Ectodermal cell (in vitro differentiated cells): ENCODE data around the gene INTS3. TPM values are rescaled to one million over a fixed set of nuclear protein-coding genes. Genes with fewer than 3 reads are reported as not detected.
A peak's percentile ranks its signal among the peaks of the same experiment; 100 is the strongest.

ENCODE experiments used
- H3K27ac ChIP-seq: 2 replicates; pipeline ENCODE4 v1.7.0; 2013; ENCODE audit warnings: mild to moderate bottlenecking, low read depth, low read length; ENCODE audit not compliant: insufficient read depth, poor library complexity, severe bottlenecking
- H3K27me3 ChIP-seq: 2 replicates; pipeline ENCODE4 v1.7.0; 2013; ENCODE audit warnings: mild to moderate bottlenecking, low read length; ENCODE audit not compliant: insufficient read depth, control insufficient read depth, poor library complexity, severe bottlenecking
- H3K36me3 ChIP-seq: one replicate; pipeline ENCODE4 v1.7.0; 2013; ENCODE audit warnings: low read length; ENCODE audit not compliant: control insufficient read depth, insufficient read depth
- H3K4me1 ChIP-seq: one replicate; pipeline ENCODE4 v1.7.0; 2013; ENCODE audit warnings: low read length; ENCODE audit not compliant: control insufficient read depth, insufficient read depth
- H3K4me3 ChIP-seq: 2 replicates; pipeline ENCODE4 v1.7.0; 2013; ENCODE audit warnings: low read depth, low read length, control low read depth; ENCODE audit not compliant: insufficient read depth
- H3K9me3 ChIP-seq: 2 replicates; pipeline ENCODE4 v1.7.0; 2013; ENCODE audit warnings: mild to moderate bottlenecking, low read length, moderate library complexity; ENCODE audit not compliant: control insufficient read depth
- WGBS, 2 experiments: methylation state at CpG; one replicate each; pipeline ENCODE4 v1.1.7; 2013; ENCODE audit warnings: missing lambda C conversion rate in 2 of 2; 5-methylcytosine and 5-hydroxymethylcytosine counted together
- polyA plus RNA-seq, 4 experiments: library from polyadenylated mRNA; stranded (reverse); fragments of 50-300 nt; gene quantifications; one replicate each; pipeline ENCODE4 v1.2.3, GENCODE V29; 2013

INTS3 gene, protein sequence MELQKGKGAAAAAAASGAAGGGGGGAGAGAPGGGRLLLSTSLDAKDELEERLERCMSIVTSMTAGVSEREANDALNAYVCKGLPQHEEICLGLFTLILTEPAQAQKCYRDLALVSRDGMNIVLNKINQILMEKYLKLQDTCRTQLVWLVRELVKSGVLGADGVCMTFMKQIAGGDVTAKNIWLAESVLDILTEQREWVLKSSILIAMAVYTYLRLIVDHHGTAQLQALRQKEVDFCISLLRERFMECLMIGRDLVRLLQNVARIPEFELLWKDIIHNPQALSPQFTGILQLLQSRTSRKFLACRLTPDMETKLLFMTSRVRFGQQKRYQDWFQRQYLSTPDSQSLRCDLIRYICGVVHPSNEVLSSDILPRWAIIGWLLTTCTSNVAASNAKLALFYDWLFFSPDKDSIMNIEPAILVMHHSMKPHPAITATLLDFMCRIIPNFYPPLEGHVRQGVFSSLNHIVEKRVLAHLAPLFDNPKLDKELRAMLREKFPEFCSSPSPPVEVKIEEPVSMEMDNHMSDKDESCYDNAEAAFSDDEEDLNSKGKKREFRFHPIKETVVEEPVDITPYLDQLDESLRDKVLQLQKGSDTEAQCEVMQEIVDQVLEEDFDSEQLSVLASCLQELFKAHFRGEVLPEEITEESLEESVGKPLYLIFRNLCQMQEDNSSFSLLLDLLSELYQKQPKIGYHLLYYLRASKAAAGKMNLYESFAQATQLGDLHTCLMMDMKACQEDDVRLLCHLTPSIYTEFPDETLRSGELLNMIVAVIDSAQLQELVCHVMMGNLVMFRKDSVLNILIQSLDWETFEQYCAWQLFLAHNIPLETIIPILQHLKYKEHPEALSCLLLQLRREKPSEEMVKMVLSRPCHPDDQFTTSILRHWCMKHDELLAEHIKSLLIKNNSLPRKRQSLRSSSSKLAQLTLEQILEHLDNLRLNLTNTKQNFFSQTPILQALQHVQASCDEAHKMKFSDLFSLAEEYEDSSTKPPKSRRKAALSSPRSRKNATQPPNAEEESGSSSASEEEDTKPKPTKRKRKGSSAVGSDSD
- 82.7 TPM for polyA plus RNA-seq (2013, experiment 1 of 4)
- polyA plus RNA-seq (2013, experiment 2 of 4) = 82.9 TPM
- polyA plus RNA-seq (2013, experiment 3 of 4) = 67.3 TPM
- polyA plus RNA-seq (2013, experiment 4 of 4) = 75.3 TPM

DNA sequence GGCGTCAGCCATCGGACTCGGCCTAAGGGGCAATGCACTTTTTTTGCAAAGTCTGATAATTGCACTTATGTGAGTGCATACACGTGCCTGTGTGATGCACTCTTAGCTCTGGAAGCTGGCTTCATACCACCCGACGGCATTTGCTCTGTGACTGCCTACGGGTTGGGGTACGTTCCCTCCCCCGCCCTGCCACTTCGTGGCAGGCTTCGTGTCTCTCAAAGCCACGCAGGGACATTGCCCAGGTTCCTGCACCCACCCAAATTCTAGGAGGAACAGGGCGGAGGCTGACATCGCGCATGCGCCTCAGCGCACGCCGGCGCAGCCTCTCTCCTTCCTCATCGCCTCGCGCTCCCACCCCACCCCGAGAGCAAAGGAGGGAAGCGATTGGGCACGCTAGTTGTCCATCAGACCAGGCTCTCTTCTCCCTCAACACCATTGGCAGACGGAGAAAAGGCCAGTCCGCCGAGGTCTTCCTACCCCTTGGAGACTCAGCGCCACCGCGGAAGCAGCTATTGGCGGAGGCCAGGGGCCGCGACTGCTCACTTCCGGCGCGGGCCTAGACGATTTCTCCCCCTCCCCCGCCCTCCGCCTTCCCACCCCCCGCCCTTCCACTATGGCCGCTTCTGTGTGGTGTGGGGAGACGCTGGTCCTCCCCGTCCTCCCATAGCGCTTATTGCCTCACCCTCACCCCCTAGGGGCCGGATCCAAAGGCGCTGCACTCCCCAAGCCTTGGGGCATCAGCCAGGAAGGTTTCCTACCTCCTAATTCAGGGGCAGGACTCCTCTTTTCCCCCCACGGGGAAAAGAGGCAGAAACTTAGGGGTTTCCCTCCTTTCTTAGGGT lies at the start of gene INTS3:
Gene INTS3, plus strand, starts transcription at position 588 of the 842 bp plus-strand sequence. CDS start 585 bp downstream, outside the sequence.
- peak within 1 kb of the TSS; percentile 73 for H3K4me3 ChIP-seq
- no peaks in the 10 kb centered on the region for H3K9me3 ChIP-seq
- H3K4me1 ChIP-seq = peaks cover 9% of the 10 kb centered on the region
- 2 to 3% methylated on average over 42 to 46 of the region's 49 CpGs for WGBS, 2 experiments
- H3K27ac ChIP-seq = peak within 1 kb of the TSS; percentile 4
- no peaks in the 10 kb centered on the region for H3K27me3 ChIP-seq
- H3K36me3 ChIP-seq = no peaks in the 10 kb centered on the region

- H3K27ac ChIP-seq = no peak within 1 kb of the TSS
- H3K27me3 ChIP-seq = peaks cover 48% of the 10 kb centered on the region
- H3K4me1 ChIP-seq = no peaks in the 10 kb centered on the region
- 1% methylated on average over 78 of the region's 78 CpGs for WGBS, 2 experiments
- peak within 1 kb of the TSS; percentile 38 for H3K4me3 ChIP-seq
- no peaks in the 10 kb centered on the region for H3K36me3 ChIP-seq
- H3K9me3 ChIP-seq = no peaks in the 10 kb centered on the region
Measured at GRCh38 chr1:153678519-153679336, 49.1 kb upstream of the INTS3 start, which contains the start of gene NPR1. TSS of gene NPR1 (plus strand) at chr1:153678688. CDS start at chr1:153679109, 421 bp downstream.

DNA sequence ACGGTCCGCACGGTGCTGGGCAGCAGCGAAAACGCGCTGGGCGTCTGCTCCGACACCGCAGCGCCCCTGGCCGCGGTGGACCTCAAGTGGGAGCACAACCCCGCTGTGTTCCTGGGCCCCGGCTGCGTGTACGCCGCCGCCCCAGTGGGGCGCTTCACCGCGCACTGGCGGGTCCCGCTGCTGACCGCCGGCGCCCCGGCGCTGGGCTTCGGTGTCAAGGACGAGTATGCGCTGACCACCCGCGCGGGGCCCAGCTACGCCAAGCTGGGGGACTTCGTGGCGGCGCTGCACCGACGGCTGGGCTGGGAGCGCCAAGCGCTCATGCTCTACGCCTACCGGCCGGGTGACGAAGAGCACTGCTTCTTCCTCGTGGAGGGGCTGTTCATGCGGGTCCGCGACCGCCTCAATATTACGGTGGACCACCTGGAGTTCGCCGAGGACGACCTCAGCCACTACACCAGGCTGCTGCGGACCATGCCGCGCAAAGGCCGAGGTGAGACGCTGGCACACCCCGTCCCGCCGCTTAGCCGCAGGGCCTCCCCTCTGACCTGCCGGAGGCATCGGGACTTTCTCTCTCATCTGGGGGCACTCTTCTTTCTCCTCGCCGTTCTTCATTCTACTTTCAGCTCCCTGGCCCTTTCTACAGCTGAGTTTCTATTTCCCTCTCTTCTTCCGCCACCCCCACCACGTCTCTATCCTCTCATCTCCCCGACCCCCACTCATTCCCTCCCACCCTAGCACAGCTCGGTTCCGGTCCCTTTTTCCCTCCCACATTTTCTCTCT lies 48.3 kb upstream of the INTS3 start:
- H3K36me3 ChIP-seq = no peaks in the 10 kb centered on the region
- H3K27me3 ChIP-seq = peaks cover 48% of the 10 kb centered on the region
- peak overlapping the region; percentile 38 for H3K4me3 ChIP-seq
- H3K27ac ChIP-seq = no peak overlapping the region
- no peaks in the 10 kb centered on the region for H3K9me3 ChIP-seq
- no peaks in the 10 kb centered on the region for H3K4me1 ChIP-seq
- WGBS, 2 experiments = 1% methylated on average over 73 of the region's 73 CpGs

DNA sequence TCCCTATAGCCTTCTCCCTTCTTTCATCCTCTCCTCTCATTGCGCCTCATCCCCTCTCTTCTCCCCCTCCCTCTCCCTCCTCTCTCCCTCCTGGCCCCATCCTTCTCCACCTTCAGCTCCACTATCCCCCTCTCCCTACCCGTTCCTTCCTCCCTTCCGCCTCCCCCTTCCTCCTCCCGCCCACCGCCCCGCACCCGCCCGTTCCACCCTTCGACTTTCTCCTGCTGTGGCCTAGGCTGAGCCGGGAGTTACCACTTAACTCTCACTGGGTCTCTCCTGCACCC lies 47.8 kb upstream of the INTS3 start:
- H3K36me3 ChIP-seq = no peaks in the 10 kb centered on the region
- WGBS, 2 experiments = 4 to 6% methylated on average over 7 to 10 of the region's 10 CpGs
- no peak overlapping the region for H3K27ac ChIP-seq
- peaks cover 48% of the 10 kb centered on the region for H3K27me3 ChIP-seq
- H3K4me1 ChIP-seq = no peaks in the 10 kb centered on the region
- no peak overlapping the region for H3K4me3 ChIP-seq
- H3K9me3 ChIP-seq = no peaks in the 10 kb centered on the region

- Histone ChIP-seq H3K4me3 (no peak overlapping the region), H3K9me3 (no peaks in the 10 kb centered on the region), H3K27me3 (peaks cover 44% of the 10 kb centered on the region), H3K27ac (no peak overlapping the region), H3K4me1 (peaks cover 4% of the 10 kb centered on the region), H3K36me3 (no peaks in the 10 kb centered on the region)
- 93 to 94% methylated on average over 7 of the region's 7 CpGs for WGBS, 2 experiments
Measured at GRCh38 chr1:153682730-153683129, 45.1 kb upstream of the INTS3 start.

GRCh38 chr1:153683854-153684253 lies 44.0 kb upstream of the INTS3 start:
- H3K36me3 ChIP-seq = no peaks in the 10 kb centered on the region
- H3K4me3 ChIP-seq = no peak overlapping the region
- H3K27me3 ChIP-seq = peaks cover 33% of the 10 kb centered on the region
- no peaks in the 10 kb centered on the region for H3K9me3 ChIP-seq
- no peak overlapping the region for H3K27ac ChIP-seq
- 93% methylated on average over 5 of the region's 5 CpGs for WGBS, 2 experiments
- peaks cover 4% of the 10 kb centered on the region for H3K4me1 ChIP-seq

DNA sequence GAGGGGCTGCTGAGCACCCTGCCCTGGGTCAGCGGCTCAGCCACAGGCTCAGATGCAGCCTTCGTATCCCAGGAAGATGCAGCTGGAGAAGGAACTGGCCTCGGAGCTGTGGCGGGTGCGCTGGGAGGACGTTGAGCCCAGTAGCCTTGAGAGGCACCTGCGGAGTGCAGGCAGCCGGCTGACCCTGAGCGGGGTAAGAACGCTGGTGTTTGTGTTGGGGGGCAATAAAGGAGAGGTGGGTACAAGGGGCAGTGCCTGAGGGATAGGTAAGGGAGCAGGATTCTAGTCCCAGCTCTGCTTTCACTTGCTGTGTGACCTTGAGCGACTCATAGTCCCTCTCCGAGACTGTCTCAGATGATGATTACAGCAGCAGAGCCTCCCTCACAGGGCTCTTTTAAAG lies 43.0 kb upstream of the INTS3 start:
- Histone ChIP-seq H3K9me3 (no peaks in the 10 kb centered on the region), H3K27ac (no peak overlapping the region), H3K27me3 (peaks cover 22% of the 10 kb centered on the region), H3K4me3 (no peak overlapping the region), H3K36me3 (no peaks in the 10 kb centered on the region), H3K4me1 (peaks cover 4% of the 10 kb centered on the region)
- WGBS, 2 experiments = 92 to 94% methylated on average over 11 to 12 of the region's 12 CpGs

DNA sequence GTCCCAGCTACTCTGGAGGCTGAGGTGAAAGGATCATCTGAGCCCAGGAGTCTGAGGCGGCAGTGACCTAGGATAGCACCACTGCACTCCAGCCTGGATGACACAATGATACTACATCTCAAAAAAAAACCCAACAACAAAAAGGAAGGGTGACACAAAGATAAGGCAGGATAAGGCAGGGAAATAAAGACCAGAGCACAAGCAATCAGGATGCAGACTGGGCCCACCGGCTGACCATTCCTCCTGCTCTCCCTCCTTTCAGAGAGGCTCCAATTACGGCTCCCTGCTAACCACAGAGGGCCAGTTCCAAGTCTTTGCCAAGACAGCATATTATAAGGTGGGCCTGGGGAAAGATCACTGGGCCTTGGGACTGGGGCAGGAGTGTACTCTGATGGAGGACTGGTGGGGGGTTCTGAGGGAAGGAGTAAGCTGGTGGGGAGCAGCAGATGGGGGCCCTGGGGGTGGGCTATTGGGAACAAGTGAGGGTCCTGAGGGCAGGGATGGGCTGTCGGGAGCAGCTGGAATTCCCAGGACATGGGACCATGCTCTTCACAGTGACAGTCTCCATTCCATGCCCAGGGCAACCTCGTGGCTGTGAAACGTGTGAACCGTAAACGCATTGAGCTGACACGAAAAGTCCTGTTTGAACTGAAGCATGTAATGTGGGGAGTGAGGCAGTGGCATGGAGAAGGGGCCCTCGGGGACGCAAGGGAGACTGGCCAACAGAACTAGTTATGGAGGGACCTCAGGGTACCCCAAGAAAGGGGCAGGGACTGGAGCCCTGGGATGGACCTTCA lies 42.1 kb upstream of the INTS3 start:
- H3K4me3 ChIP-seq = no peak overlapping the region
- peaks cover 4% of the 10 kb centered on the region for H3K4me1 ChIP-seq
- no peaks in the 10 kb centered on the region for H3K9me3 ChIP-seq
- H3K27ac ChIP-seq = no peak overlapping the region
- H3K27me3 ChIP-seq = peaks cover 14% of the 10 kb centered on the region
- WGBS, 2 experiments = 80 to 83% methylated on average over 11 of the region's 11 CpGs
- no peaks in the 10 kb centered on the region for H3K36me3 ChIP-seq
